H1 (cell line): ENCODE measurements around the gene SGCB. TPM values are rescaled to one million over a fixed set of nuclear protein-coding genes. Genes with fewer than 3 reads are reported as not detected.

Experiments used
- polyA plus RNA-seq, 7 experiments: library from polyadenylated mRNA; depleted of rRNA in 3 of 7; stranded (reverse) in 5 of 7; unstranded in 2 of 7; fragments of >200 nt in 5 of 7; fragments of 200-250 nt in 2 of 7; gene quantifications; 1 replicate in 5 of 7; 2 replicates in 1 of 7; 4 replicates in 1 of 7; pipeline versions ENCODE4 v1.2.1 to v1.2.3, GENCODE V29; 2011 to 2013; ENCODE audit warnings: missing spikeins in 2 of 7, mixed read lengths in 2 of 7
- small RNA-seq: library from polyadenylated mRNA; stranded (forward); fragments of <200 nt; extraction: miRNeasy Mini kit (QIAGEN cat#:217004); gene quantifications from one replicate; pipeline ENCODE3, GENCODE V24; 2013; ENCODE audit not compliant: insufficient read depth
- total RNA-seq: library from RNA; stranded (reverse); fragmentation: NEBNext Ultra II Directional; extraction: Animal tissue kit (Norgen Biotek cat#: 25700); gene quantifications from 2 replicates; pipeline ENCODE4 v1.2.1, GENCODE V29; 2021

The SGCB gene
- total and polyA plus RNA-seq, 2 of the 8 experiments (the other 6 are each of a cell fraction or from before 2014, with no cell fraction given) = 6.8 to 32.2 TPM

Small RNAs within 50 kb of the gene (small RNA-seq; reads per million reads assigned to genes)
- gene AC104784.1 = not detected

Other genes starting within 250 kb of the SGCB start
- 55.9 and 57.3 TPM in 2 replicates for gene DCUN1D4, start 195.1 kb downstream of the SGCB start, total RNA-seq
- 19.2 and 22.9 TPM in 2 replicates for gene DCUN1D4, start 195.1 kb downstream of the SGCB start, polyA plus RNA-seq (2011; rRNA removed)
- gene LRRC66, start 17.9 kb downstream of the SGCB start, total RNA-seq = 0.11 TPM in 1 of 2 replicates, not detected in the other
- 0.05 and 0.11 TPM in 2 replicates for gene LRRC66, start 17.9 kb downstream of the SGCB start, polyA plus RNA-seq (2011; rRNA removed)
- gene SPATA18, start 13.0 kb upstream of the SGCB start, total RNA-seq = 2.0 and 2.4 TPM in 2 replicates
- 1.4 and 1.5 TPM in 2 replicates for gene SPATA18, start 13.0 kb upstream of the SGCB start, polyA plus RNA-seq (2011; rRNA removed)